ENCODE measurements around the gene CA6.

- no peak for TF ChIP-seq POLR2AphosphoS5 (IDR thresholded peaks at IDR 0.05; ENCODE audit: low read depth, low read length)
- no peak for TF ChIP-seq POLR2A (IDR thresholded peaks at IDR 0.05; ENCODE audit: low read depth, low read length)
- TF ChIP-seq TAF1 (IDR thresholded peaks at IDR 0.05; ENCODE audit: low read depth, low read length): no peak
- no peak for TF ChIP-seq POU2F2 (IDR thresholded peaks at IDR 0.05; ENCODE audit: low read depth, low read length)
- TF ChIP-seq SPI1 (IDR thresholded peaks at IDR 0.05; ENCODE audit: low read depth, low read length): no peak
Observed at GRCh38 chr1:8899046-8899445, 46.6 kb upstream of the CA6 start.
